Sigmoid colon (tissue), 7 donors: ENCODE results near the gene HAO2. TPM values are rescaled to one million over a fixed set of nuclear protein-coding genes. Genes with fewer than 3 reads are reported as not detected.

ENCODE experiments used
- DNase-seq: peaks from one replicate; pipeline ENCODE4 v3.0.0-alpha.2; 2019
- H3K27ac ChIP-seq, 4 donors: fragments of 200-600 bp; sonication (generic); one replicate each; pipeline ENCODE4 v1.5.1; 2016 to 2019; ENCODE audit warnings: mild to moderate bottlenecking in 1 of 4
- H3K27me3 ChIP-seq, 3 donors: fragments of 200-600 bp; sonication (generic); one replicate each; pipeline ENCODE4 v1.5.1; 2019; ENCODE audit warnings: mild to moderate bottlenecking in 1 of 3
- H3K36me3 ChIP-seq, 4 donors: fragments of 200-600 bp; sonication (generic); one replicate each; pipeline ENCODE4 v1.5.1; 2016 to 2019
- H3K4me1 ChIP-seq, 4 donors: fragments of 200-600 bp; sonication (generic); one replicate each; pipeline ENCODE4 v1.5.1; 2017 to 2019
- H3K4me3 ChIP-seq, 4 donors: fragments of 200-600 bp; sonication (generic); one replicate each; pipeline ENCODE4 v1.5.1; 2017 to 2019; ENCODE audit warnings: mild to moderate bottlenecking in 2 of 4, moderate library complexity in 1 of 4
- H3K9me3 ChIP-seq, 4 donors: fragments of 200-600 bp in 3 of 4; sonication (generic) in 3 of 4; one replicate each; pipeline versions ENCODE4 v1.5.1 to v1.6.1; 2013 to 2019
- CTCF ChIP-seq, 4 experiments: fragments of 450-650 bp in 3 of 4; fragments of 200-600 bp in 1 of 4; IDR thresholded peaks; one replicate each; pipeline ENCODE4 v1.5.1; 2016 to 2019; ENCODE audit warnings: antibody characterized with exemption in 4 of 4, mild to moderate bottlenecking in 3 of 4, moderate library complexity in 2 of 4
- EP300 ChIP-seq, 4 donors: sonication (generic); formaldehyde crosslinking; IDR thresholded peaks; one replicate each; pipeline ENCODE4 v1.6.1; 2017; ENCODE audit warnings: antibody characterized with exemption in 4 of 4
- POLR2A ChIP-seq, 2 donors: fragments of 450-650 bp; IDR thresholded peaks; one replicate each; pipeline ENCODE4 v1.6.1; 2016; ENCODE audit warnings: antibody characterized with exemption in 2 of 2, mild to moderate bottlenecking in 2 of 2, moderate library complexity in 2 of 2
- POLR2AphosphoS5 ChIP-seq, 4 donors: sonication (generic); formaldehyde crosslinking; IDR thresholded peaks; one replicate each; pipeline ENCODE4 v1.6.1; 2017; ENCODE audit warnings: antibody characterized with exemption in 4 of 4
- WGBS, 2 donors: extraction: QIAGEN DNeasy Blood & Tissue Kit; methylation state at CpG; one replicate each; pipeline ENCODE4 v1.1.7; 2013; 5-methylcytosine and 5-hydroxymethylcytosine counted together
- intact Hi-C: fragments of 100-400 bp; cut with DNase I; formaldehyde crosslinking; loops from one replicate; pipeline ENCODE4 v1.15.1; 2023
- polyA plus RNA-seq, 3 donors: library from polyadenylated mRNA; stranded (reverse); fragments of 200-250 nt; gene quantifications; one replicate each; pipeline ENCODE4 v1.2.3, GENCODE V29; 2013
- total RNA-seq, 4 donors: library from RNA; depleted of rRNA; stranded (reverse); fragments of >200 nt; gene quantifications; one replicate each; pipeline ENCODE4 v1.1.0, GENCODE V29; 2016
- donor health status: healthy with polysubstance abuse.
- donor health status: Bipolar disorder and iron deficiency.
- donor health status: healthy.

Gene HAO2
- total and polyA plus RNA-seq, 7 donors = not detected

- Histone ChIP-seq H3K4me3 (no peak overlapping the region), H3K27me3 (no peaks in the 10 kb centered on the region), H3K4me1 (no peaks in the 10 kb centered on the region), H3K36me3 (no peaks in the 10 kb centered on the region), H3K27ac (no peak overlapping the region), H3K9me3 (no peaks in the 10 kb centered on the region)
- intact Hi-C loops = no loop called here
- no peak for DNase-seq
- WGBS, 2 donors = 85% methylated on average over 4 of the region's 4 CpGs
- TF ChIP-seq POLR2A (IDR thresholded peaks at IDR 0.05) (no peak), EP300 (IDR thresholded peaks at IDR 0.05) (no peak), CTCF (IDR thresholded peaks at IDR 0.05) (no peak), POLR2AphosphoS5 (IDR thresholded peaks at IDR 0.05) (no peak)
Measured at GRCh38 chr1:119358636-119359035, 9.9 kb upstream of the HAO2 start.

- H3K9me3 ChIP-seq = no peaks in the 10 kb centered on the region
- no peak overlapping the region for H3K27ac ChIP-seq
- WGBS, 2 donors = 93% methylated on average over 4 of the region's 4 CpGs
- TF ChIP-seq CTCF (IDR thresholded peaks at IDR 0.05) (no peak), POLR2AphosphoS5 (IDR thresholded peaks at IDR 0.05) (no peak), EP300 (IDR thresholded peaks at IDR 0.05) (no peak), POLR2A (IDR thresholded peaks at IDR 0.05) (no peak)
- H3K4me3 ChIP-seq = no peak overlapping the region
- no peaks in the 10 kb centered on the region for H3K4me1 ChIP-seq
- intact Hi-C loops = no loop called here
- no peaks in the 10 kb centered on the region for H3K36me3 ChIP-seq
- no peaks in the 10 kb centered on the region for H3K27me3 ChIP-seq
- no peak for DNase-seq
Measured at GRCh38 chr1:119359730-119360129, 8.9 kb upstream of the HAO2 start.

- H3K9me3 ChIP-seq = no peaks in the 10 kb centered on the region
- H3K4me3 ChIP-seq = no peak overlapping the region
- intact Hi-C loops = no loop called here
- no peaks in the 10 kb centered on the region for H3K36me3 ChIP-seq
- no peaks in the 10 kb centered on the region for H3K4me1 ChIP-seq
- WGBS, 2 donors = 78 to 84% methylated on average over 1 of the region's 1 CpG
- no peaks in the 10 kb centered on the region for H3K27me3 ChIP-seq
- no peak overlapping the region for H3K27ac ChIP-seq
- TF ChIP-seq EP300 (IDR thresholded peaks at IDR 0.05) = no peak
- no peak for TF ChIP-seq POLR2AphosphoS5 (IDR thresholded peaks at IDR 0.05)
- TF ChIP-seq POLR2A (IDR thresholded peaks at IDR 0.05) = no peak
- TF ChIP-seq CTCF (IDR thresholded peaks at IDR 0.05) = no peak
- no peak for DNase-seq
Measured at GRCh38 chr1:119361205-119361604, 7.4 kb upstream of the HAO2 start.

GRCh38 chr1:119361620-119362344 is 6.8 kb upstream of the HAO2 start:
- Histone ChIP-seq H3K27me3 (no peaks in the 10 kb centered on the region), H3K27ac (no peak overlapping the region), H3K36me3 (no peaks in the 10 kb centered on the region), H3K4me1 (no peaks in the 10 kb centered on the region), H3K9me3 (no peaks in the 10 kb centered on the region), H3K4me3 (no peak overlapping the region)
- WGBS, 2 donors = 82% methylated on average over 4 of the region's 4 CpGs
- intact Hi-C loops = no loop called here
- no peak for TF ChIP-seq POLR2AphosphoS5 (IDR thresholded peaks at IDR 0.05)
- no peak for TF ChIP-seq POLR2A (IDR thresholded peaks at IDR 0.05)
- TF ChIP-seq EP300 (IDR thresholded peaks at IDR 0.05) = no peak
- no peak for TF ChIP-seq CTCF (IDR thresholded peaks at IDR 0.05)
- no peak for DNase-seq

GRCh38 chr1:119363162-119363561 is 5.4 kb upstream of the HAO2 start:
- Histone ChIP-seq H3K27ac (no peak overlapping the region), H3K27me3 (no peaks in the 10 kb centered on the region), H3K9me3 (no peaks in the 10 kb centered on the region), H3K4me1 (no peaks in the 10 kb centered on the region), H3K36me3 (no peaks in the 10 kb centered on the region), H3K4me3 (no peak overlapping the region)
- no peak for DNase-seq
- 87 to 88% methylated on average over 7 of the region's 7 CpGs for WGBS, 2 donors
- intact Hi-C loops = no loop called here
- TF ChIP-seq CTCF (IDR thresholded peaks at IDR 0.05) (no peak), EP300 (IDR thresholded peaks at IDR 0.05) (no peak), POLR2A (IDR thresholded peaks at IDR 0.05) (no peak), POLR2AphosphoS5 (IDR thresholded peaks at IDR 0.05) (no peak)
